Activated naive CD8-positive, alpha-beta T cell treated with anti-CD3 and anti-CD28 coated beads, Interleukin-2, amount 10 ng/mL, durations not matched to agents 7 days and 5 days (primary cell): ENCODE measurements around the gene WDR5. TPM values are rescaled to one million over a fixed set of nuclear protein-coding genes. Genes with fewer than 3 reads are reported as not detected.

Experiments
- ATAC-seq: fragments of 150-1000 bp; cut with Tn5 transposase; one replicate; pipeline ENCODE4 v1.10.0; 2021; ENCODE audit warnings: low read depth, moderate library complexity
- POLR2A ChIA-PET: fragments of 350-600 bp; sonication (Branson Sonifier 250); formaldehyde crosslinking; loops from one replicate; lab custom pipeline; 2021; ENCODE audit warnings: antibody characterized with exemption; lab: Charles Lee
- DNase-seq: peaks from one replicate; pipeline ENCODE4 v3.0.0; 2021
- H3K27ac Mint-ChIP-seq: one replicate; pipeline ENCODE4 v1.8.0; 2022; ENCODE audit warnings: mild to moderate bottlenecking, mixed read lengths
- H3K27me3 Mint-ChIP-seq: one replicate; pipeline ENCODE4 v1.8.0; 2022; ENCODE audit warnings: mild to moderate bottlenecking, moderate library complexity, mixed read lengths
- H3K36me3 Mint-ChIP-seq: one replicate; pipeline ENCODE4 v1.8.0; 2021; ENCODE audit warnings: mild to moderate bottlenecking, mixed read lengths
- H3K4me1 Mint-ChIP-seq: one replicate; pipeline ENCODE4 v1.8.0; 2021; ENCODE audit warnings: mixed read lengths
- H3K4me3 Mint-ChIP-seq: one replicate; pipeline ENCODE4 v1.8.0; 2022; ENCODE audit warnings: mild to moderate bottlenecking, moderate library complexity, mixed read lengths
- H3K9me3 Mint-ChIP-seq: one replicate; pipeline ENCODE4 v1.8.0; 2021; ENCODE audit warnings: mixed read lengths
- total RNA-seq, 2 experiments: library from RNA; stranded (reverse); gene quantifications; one replicate each; pipeline ENCODE4 v1.2.3, GENCODE V29; 2021

Gene WDR5
- total RNA-seq, 2 experiments from 2014 or later, result 35.4 to 37.6 TPM

- no peaks in the 10 kb centered on the region for H3K9me3 Mint-ChIP-seq
- no peak for DNase-seq
- POLR2A ChIA-PET, result interaction anchor here (0.6 to 1.5 kb wide), 2 partner anchors 24 to 1013 kb away, joined by 6 to 8 read pairs; no protein-coding TSS in a partner anchor
- H3K4me3 Mint-ChIP-seq, result no peak overlapping the region
- peaks cover 20% of the 10 kb centered on the region for H3K36me3 Mint-ChIP-seq
- no peak for ATAC-seq
- peaks cover 29% of the 10 kb centered on the region for H3K4me1 Mint-ChIP-seq
- H3K27ac Mint-ChIP-seq, result no peak overlapping the region
- H3K27me3 Mint-ChIP-seq, result no peaks in the 10 kb centered on the region
Observed at GRCh38 chr9:134139081-134139480, 3.2 kb downstream of the WDR5 start.

- no peaks in the 10 kb centered on the region for H3K27me3 Mint-ChIP-seq
- no peak overlapping the region for H3K27ac Mint-ChIP-seq
- H3K9me3 Mint-ChIP-seq, result no peaks in the 10 kb centered on the region
- H3K4me1 Mint-ChIP-seq, result peaks cover 25% of the 10 kb centered on the region
- H3K4me3 Mint-ChIP-seq, result no peak overlapping the region
- ATAC-seq (no peak), DNase-seq (no peak)
- peaks cover 23% of the 10 kb centered on the region for H3K36me3 Mint-ChIP-seq
- POLR2A ChIA-PET, result interaction anchor here (1.2 kb wide), 1 partner anchor 8 kb away, joined by 3 read pairs; no protein-coding TSS in a partner anchor
Observed at GRCh38 chr9:134141906-134142305, 6.0 kb downstream of the WDR5 start.

GRCh38 chr9:134144801-134145200 lies 8.9 kb downstream of the WDR5 start:
- POLR2A ChIA-PET, result interaction anchor here (3.0 kb wide), 1 partner anchor 9 kb away, joined by 11 read pairs; the partner anchor contains the start of gene WDR5
- H3K36me3 Mint-ChIP-seq, result peaks cover 25% of the 10 kb centered on the region
- no peak for DNase-seq

DNA sequence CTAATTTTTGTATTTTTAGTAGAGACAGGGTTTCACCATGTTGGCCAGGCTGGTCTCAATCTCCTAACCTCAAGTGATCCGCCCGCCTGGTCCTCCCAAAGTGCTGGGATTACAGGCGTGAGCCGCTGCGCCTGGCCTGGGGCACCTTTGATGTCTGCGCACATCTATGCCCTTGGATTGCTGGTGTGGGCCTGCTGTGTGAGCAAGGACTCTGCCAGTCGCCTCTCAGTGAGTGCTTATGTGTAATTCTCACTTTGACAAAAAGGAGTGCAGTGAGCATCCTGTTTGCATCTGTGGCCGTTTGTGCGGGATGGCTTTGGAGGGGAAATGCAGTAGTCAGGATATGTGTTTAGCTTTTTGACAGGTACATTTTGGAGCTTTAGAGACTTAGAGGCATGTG lies 9.4 kb downstream of the WDR5 start:
- Mint-ChIP-seq H3K4me1 (peaks cover 10% of the 10 kb centered on the region), H3K9me3 (no peaks in the 10 kb centered on the region), H3K36me3 (peaks cover 25% of the 10 kb centered on the region), H3K4me3 (no peak overlapping the region), H3K27me3 (no peaks in the 10 kb centered on the region), H3K27ac (no peak overlapping the region)
- POLR2A ChIA-PET, result interaction anchor here (3.0 kb wide), 1 partner anchor 9 kb away, joined by 11 read pairs; the partner anchor contains the start of gene WDR5
- DNase-seq (no peak), ATAC-seq (no peak)

More at GRCh38 chr9:134144801-134145200, 8.9 kb downstream of the WDR5 start:
- no peak overlapping the region for H3K4me3 Mint-ChIP-seq
- no peaks in the 10 kb centered on the region for H3K27me3 Mint-ChIP-seq
- H3K9me3 Mint-ChIP-seq, result no peaks in the 10 kb centered on the region
- peaks cover 10% of the 10 kb centered on the region for H3K4me1 Mint-ChIP-seq
- no peak for ATAC-seq
- no peak overlapping the region for H3K27ac Mint-ChIP-seq

GRCh38 chr9:134146774-134147493 lies 11.1 kb downstream of the WDR5 start:
- no peak overlapping the region for H3K27ac Mint-ChIP-seq
- POLR2A ChIA-PET, result interaction anchor here (3.0 kb wide), 1 partner anchor 11 kb away, joined by 11 read pairs; the partner anchor contains the start of gene WDR5
- ATAC-seq, result no peak
- no peaks in the 10 kb centered on the region for H3K27me3 Mint-ChIP-seq
- no peak overlapping the region for H3K4me3 Mint-ChIP-seq
- peaks cover 16% of the 10 kb centered on the region for H3K36me3 Mint-ChIP-seq
- H3K9me3 Mint-ChIP-seq, result no peaks in the 10 kb centered on the region
- no peak for DNase-seq
- peaks cover 12% of the 10 kb centered on the region for H3K4me1 Mint-ChIP-seq

GRCh38 chr9:134149380-134149779 lies 13.5 kb downstream of the WDR5 start:
- H3K27ac Mint-ChIP-seq, result no peak overlapping the region
- H3K4me3 Mint-ChIP-seq, result no peak overlapping the region
- H3K9me3 Mint-ChIP-seq, result no peaks in the 10 kb centered on the region
- H3K36me3 Mint-ChIP-seq, result peaks cover 11% of the 10 kb centered on the region
- H3K27me3 Mint-ChIP-seq, result no peaks in the 10 kb centered on the region
- ATAC-seq, result no peak
- DNase-seq, result no peak
- peaks cover 12% of the 10 kb centered on the region for H3K4me1 Mint-ChIP-seq
- POLR2A ChIA-PET, result interaction anchor here (1.0 to 1.1 kb wide), 3 partner anchors 8 to 14 kb away, joined by 3 to 4 read pairs (median 3); partner anchors contain the start of gene WDR5

DNA sequence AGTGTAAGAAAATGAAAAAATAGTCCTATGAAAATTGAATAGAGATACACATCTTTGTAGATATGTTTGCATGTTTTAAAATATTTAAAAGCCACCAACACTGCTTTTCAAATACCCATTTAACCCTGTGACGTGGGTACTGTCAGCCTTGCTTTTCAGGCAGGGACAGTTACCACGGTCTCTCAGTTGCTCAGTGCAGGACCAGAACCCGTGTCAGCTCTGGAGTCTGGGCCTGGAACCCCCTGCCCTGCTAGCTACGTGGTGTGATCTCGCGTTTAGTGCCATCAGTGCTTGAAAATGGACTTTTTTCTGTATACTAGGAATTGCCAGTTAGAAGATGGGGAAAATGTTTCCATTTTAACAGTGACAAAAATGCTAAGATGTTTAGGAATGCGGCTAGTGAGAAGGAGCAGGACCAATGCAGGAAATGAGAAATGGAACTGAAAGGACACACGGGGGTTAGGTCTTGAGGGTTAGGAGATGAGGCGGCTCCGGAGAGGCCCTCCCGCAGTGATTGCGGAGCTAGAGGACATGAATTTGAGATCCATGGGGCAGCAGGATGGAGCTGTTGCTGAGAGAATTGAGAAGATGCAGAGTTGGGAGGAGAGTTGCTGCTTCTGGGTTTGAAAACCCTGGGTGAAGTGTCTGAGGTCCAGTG lies 14.8 kb downstream of the WDR5 start:
- ATAC-seq, result no peak

GRCh38 chr9:134152022-134152448 lies 16.2 kb downstream of the WDR5 start:
- DNase-seq (no peak), ATAC-seq (no peak)
- H3K27ac Mint-ChIP-seq, result no peak overlapping the region
- no peaks in the 10 kb centered on the region for H3K9me3 Mint-ChIP-seq
- H3K27me3 Mint-ChIP-seq, result no peaks in the 10 kb centered on the region
- no peak overlapping the region for H3K4me3 Mint-ChIP-seq
- POLR2A ChIA-PET, result no interaction called here
- peaks cover 8% of the 10 kb centered on the region for H3K36me3 Mint-ChIP-seq
- peaks cover 7% of the 10 kb centered on the region for H3K4me1 Mint-ChIP-seq

More for the DNA sequence above, 14.8 kb downstream of the WDR5 start:
- Mint-ChIP-seq H3K27me3 (no peaks in the 10 kb centered on the region), H3K4me3 (no peak overlapping the region), H3K36me3 (peaks cover 8% of the 10 kb centered on the region), H3K27ac (peak overlapping the region; percentile 23), H3K4me1 (peaks cover 12% of the 10 kb centered on the region), H3K9me3 (no peaks in the 10 kb centered on the region)
- POLR2A ChIA-PET, result interaction anchor here (1.0 kb wide), 1 partner anchor 15 kb away, joined by 4 read pairs; the partner anchor contains the start of gene WDR5
- no peak for DNase-seq

GRCh38 chr9:134152488-134152887 lies 16.6 kb downstream of the WDR5 start:
- ATAC-seq (no peak), DNase-seq (no peak)
- H3K4me1 Mint-ChIP-seq, result peaks cover 3% of the 10 kb centered on the region
- POLR2A ChIA-PET, result no interaction called here
- no peaks in the 10 kb centered on the region for H3K9me3 Mint-ChIP-seq
- H3K27ac Mint-ChIP-seq, result no peak overlapping the region
- H3K27me3 Mint-ChIP-seq, result no peaks in the 10 kb centered on the region
- H3K36me3 Mint-ChIP-seq, result peaks cover 8% of the 10 kb centered on the region
- no peak overlapping the region for H3K4me3 Mint-ChIP-seq

GRCh38 chr9:134153450-134153849 lies 17.6 kb downstream of the WDR5 start:
- H3K9me3 Mint-ChIP-seq, result no peaks in the 10 kb centered on the region
- H3K27ac Mint-ChIP-seq, result no peak overlapping the region
- DNase-seq (no peak), ATAC-seq (no peak)
- no peak overlapping the region for H3K4me3 Mint-ChIP-seq
- no peaks in the 10 kb centered on the region for H3K27me3 Mint-ChIP-seq
- peaks cover 6% of the 10 kb centered on the region for H3K36me3 Mint-ChIP-seq
- POLR2A ChIA-PET, result no interaction called here
- peaks cover 2% of the 10 kb centered on the region for H3K4me1 Mint-ChIP-seq

DNA sequence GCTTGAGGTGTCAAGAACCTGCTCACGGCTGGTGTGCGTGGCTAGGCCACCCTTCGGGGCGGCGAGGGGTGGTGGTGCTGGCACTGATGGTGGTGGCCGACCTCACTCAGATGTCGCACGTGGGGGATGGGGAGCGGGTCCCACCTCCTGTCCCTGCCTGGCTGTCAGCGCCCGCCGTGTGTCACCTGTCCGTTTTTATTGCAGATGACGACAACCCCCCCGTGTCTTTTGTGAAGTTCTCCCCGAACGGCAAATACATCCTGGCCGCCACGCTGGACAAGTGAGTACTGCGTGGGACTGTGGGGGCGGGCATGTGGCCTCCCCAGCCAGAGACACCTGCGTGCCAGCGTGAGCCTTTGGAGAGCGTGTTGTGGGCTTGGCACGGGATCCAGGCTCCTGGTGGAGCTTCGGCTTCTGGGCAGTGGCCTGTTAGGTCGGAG lies 18.4 kb downstream of the WDR5 start:
- ATAC-seq (no peak), DNase-seq (no peak)
- Mint-ChIP-seq H3K9me3 (no peaks in the 10 kb centered on the region), H3K27ac (no peak overlapping the region), H3K36me3 (peaks cover 4% of the 10 kb centered on the region), H3K27me3 (no peaks in the 10 kb centered on the region), H3K4me3 (no peak overlapping the region), H3K4me1 (peaks cover 2% of the 10 kb centered on the region)
- POLR2A ChIA-PET, result no interaction called here

GRCh38 chr9:134155812-134156377 lies 20.0 kb downstream of the WDR5 start:
- H3K27me3 Mint-ChIP-seq, result no peaks in the 10 kb centered on the region
- peaks cover 2% of the 10 kb centered on the region for H3K4me1 Mint-ChIP-seq
- POLR2A ChIA-PET, result no interaction called here
- no peaks in the 10 kb centered on the region for H3K9me3 Mint-ChIP-seq
- peaks cover 4% of the 10 kb centered on the region for H3K36me3 Mint-ChIP-seq
- DNase-seq (no peak), ATAC-seq (no peak)
- H3K27ac Mint-ChIP-seq, result no peak overlapping the region
- H3K4me3 Mint-ChIP-seq, result no peak overlapping the region
